AG09309 (cell line): ENCODE results near the gene SLC25A53.
"Not testable (repeated sequence)": the region's sequence is repeated elsewhere in the genome, so short reads cannot be mapped to it uniquely, and the experiment has no call there.

Experiments
- DNase-seq: peaks from one replicate; pipeline ENCODE4 v3.0.0-alpha.2; 2010; ENCODE audit warnings: low read depth
- H3K4me3 ChIP-seq: 2 replicates; pipeline ENCODE4 v1.5.1; 2011; ENCODE audit warnings: mild to moderate bottlenecking, low read depth, low read length, moderate library complexity; ENCODE audit not compliant: control insufficient read depth
- CTCF ChIP-seq: IDR thresholded peaks from 2 replicates; pipeline ENCODE4 v1.5.1; 2011; ENCODE audit warnings: mild to moderate bottlenecking, low read depth, low read length, inconsistent platforms; ENCODE audit not compliant: insufficient read depth, control insufficient read depth; ENCODE audit errors: missing control alignments

Gene SLC25A53

DNA sequence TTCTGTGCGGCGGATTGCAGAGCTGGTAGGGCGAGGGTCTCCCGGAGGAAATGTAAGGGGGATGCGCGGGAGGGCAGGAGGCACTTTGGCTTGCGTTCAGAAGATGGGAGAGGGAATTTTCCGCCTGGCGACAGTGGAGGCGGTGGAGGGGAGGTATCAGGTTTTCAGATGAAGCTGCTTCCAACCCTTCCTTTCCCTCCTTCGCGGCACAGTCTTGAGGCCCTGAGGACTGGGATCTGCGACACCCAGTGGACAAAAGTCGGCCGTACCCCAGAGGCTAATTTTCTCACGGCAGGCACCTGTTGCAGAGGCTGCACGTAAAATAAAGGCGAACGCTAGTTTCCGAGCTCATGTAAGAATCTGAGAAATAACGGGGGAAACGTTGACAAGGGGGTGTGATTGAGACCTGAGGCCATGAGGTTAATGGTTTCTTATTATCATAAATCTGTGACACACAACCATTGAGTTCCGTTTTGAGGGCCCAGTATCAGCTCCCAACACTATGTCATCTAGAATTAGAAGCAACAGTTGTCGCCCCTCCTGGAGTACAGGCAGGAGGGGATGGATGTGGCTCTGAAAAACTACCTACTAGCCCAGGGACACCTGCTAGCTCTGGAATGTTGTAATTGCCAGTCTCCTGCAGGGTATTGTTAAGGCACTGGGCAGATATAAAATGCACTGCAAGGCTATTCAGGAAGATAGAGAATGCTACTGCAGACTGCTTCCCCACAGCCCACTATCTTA lies 43.4 kb downstream of the SLC25A53 start:
- no peak for DNase-seq
- TF ChIP-seq CTCF, result peak; percentile 58
- H3K4me3 ChIP-seq, result peak overlapping the region; percentile 58

- H3K4me3 ChIP-seq, result peak within 1 kb of the TSS; percentile 58
- TF ChIP-seq CTCF, result no peak
- no peak for DNase-seq
Measured at GRCh38 chrX:104112326-104112951, 44.4 kb downstream of the SLC25A53 start, which contains the start of gene ZCCHC18. Gene ZCCHC18, plus strand, starts transcription at chrX:104112523. Its CDS starts 1,589 bp downstream, at chrX:104114112.

DNA sequence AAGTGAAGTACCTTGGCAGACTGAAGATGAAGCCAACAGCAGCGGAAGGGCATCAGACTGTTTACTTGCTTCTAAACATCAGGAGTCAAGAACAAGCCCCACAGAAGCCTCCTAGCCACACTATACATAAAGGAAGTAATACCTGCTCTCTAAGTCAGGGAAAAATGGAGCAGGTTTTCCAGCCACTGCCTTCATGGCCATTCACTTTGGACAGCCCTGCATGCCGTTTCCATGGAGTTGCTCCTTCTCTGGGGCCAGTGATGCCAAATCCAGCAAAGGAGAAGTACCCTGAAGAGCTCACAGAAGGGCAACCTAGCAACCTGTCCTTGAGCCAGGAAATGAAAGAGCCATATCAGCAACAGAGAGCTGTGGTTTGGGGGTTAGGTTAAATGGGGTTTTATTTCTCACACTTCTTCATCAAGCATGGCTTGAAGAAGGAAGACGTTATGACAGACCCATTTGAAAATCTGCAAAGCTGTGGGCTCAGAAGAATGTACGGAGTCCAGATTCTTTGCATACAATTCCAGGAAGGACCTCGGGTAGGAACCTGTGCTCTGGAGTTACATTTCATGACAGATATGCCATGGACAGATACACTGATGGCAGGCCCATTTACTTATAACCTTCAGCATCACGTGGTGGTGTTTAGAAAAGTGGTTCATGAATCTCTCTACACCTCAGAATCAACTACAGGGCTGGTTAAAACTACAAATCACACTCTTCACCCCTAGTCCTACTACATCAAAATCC lies 46.1 kb downstream of the SLC25A53 start:
- not testable (repeated sequence) for H3K4me3 ChIP-seq, DNase-seq

GRCh38 chrX:104108955-104109354 lies 47.9 kb downstream of the SLC25A53 start:
- H3K4me3 ChIP-seq, result no peak overlapping the region
- DNase-seq, result no peak
- TF ChIP-seq CTCF, result no peak

GRCh38 chrX:104105330-104106262 lies 51.2 kb downstream of the SLC25A53 start:
- DNase-seq, result no peak
- no peak overlapping the region for H3K4me3 ChIP-seq
- no peak for TF ChIP-seq CTCF

GRCh38 chrX:104104676-104105075 lies 52.1 kb downstream of the SLC25A53 start:
- DNase-seq, result no peak
- H3K4me3 ChIP-seq, result no peak overlapping the region
- no peak for TF ChIP-seq CTCF
